ENCODE data around the gene CGREF1. TPM values are rescaled to one million over a fixed set of nuclear protein-coding genes. Genes with fewer than 3 reads are reported as not detected.

CGREF1 gene
- total RNA-seq, 1 donor from 2014 or later, result 1.3 TPM

DNA sequence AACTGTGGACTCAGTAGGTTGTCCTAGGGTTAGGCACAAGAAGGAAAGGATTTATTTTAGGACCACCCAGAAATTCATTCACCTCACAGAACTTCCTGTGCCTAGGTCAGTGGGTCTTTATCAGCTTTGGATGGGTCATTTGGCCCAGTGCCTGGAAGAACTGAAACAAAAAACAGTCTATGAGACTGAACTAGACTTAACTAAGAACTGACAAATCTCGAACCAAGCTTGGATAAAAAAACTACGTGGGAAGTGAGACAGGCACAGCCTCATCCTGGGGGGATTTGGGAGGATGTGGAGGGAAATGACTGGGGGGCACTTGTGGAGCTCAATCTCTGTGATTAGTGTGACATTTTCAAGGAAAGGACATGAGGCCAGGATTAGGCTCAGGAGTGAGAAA is 45.1 kb downstream of the CGREF1 start:
- H3K4me3 Mint-ChIP-seq (ENCODE audit: unreplicated experiment), result no peak overlapping the region
- H3K36me3 Mint-ChIP-seq (ENCODE audit: unreplicated experiment), result peaks cover 5% of the 10 kb centered on the region
- DNase-seq, result no peak
- TF ChIP-seq CTCF (IDR thresholded peaks at IDR 0.05; ENCODE audit: partially characterized antibody, unreplicated experiment), result no peak
- no peak overlapping the region for H3K27ac Mint-ChIP-seq (ENCODE audit: unreplicated experiment)
- H3K4me1 Mint-ChIP-seq (ENCODE audit: low read depth, unreplicated experiment), result peaks cover 33% of the 10 kb centered on the region
- H3K9me3 Mint-ChIP-seq (ENCODE audit: unreplicated experiment), result peaks cover 15% of the 10 kb centered on the region
- peaks cover 10% of the 10 kb centered on the region for H3K27me3 Mint-ChIP-seq (ENCODE audit: unreplicated experiment)

DNA sequence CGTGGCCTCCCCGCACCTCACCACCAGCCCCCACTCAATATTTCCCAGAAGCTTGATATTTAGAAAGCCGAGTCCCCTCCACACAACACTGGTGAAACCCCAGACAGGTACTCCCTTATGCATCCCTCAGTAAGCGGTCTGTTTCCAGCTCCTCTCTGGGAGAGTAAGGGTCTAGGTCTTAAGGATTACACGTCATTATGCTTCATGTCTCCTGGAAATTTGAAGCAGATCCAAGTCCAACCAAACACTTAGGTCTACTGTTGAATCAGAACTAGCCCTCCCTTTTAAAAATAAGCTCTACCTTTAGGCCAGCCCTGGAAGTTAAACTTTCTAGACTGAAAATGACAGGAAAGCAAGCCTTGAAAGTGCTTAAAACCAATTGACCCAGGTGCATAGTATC is 46.0 kb downstream of the CGREF1 start:
- H3K36me3 Mint-ChIP-seq (ENCODE audit: unreplicated experiment), result peaks cover 5% of the 10 kb centered on the region
- TF ChIP-seq CTCF (IDR thresholded peaks at IDR 0.05; ENCODE audit: partially characterized antibody, unreplicated experiment), result no peak
- H3K27ac Mint-ChIP-seq (ENCODE audit: unreplicated experiment), result no peak overlapping the region
- H3K4me1 Mint-ChIP-seq (ENCODE audit: low read depth, unreplicated experiment), result peaks cover 35% of the 10 kb centered on the region
- H3K9me3 Mint-ChIP-seq (ENCODE audit: unreplicated experiment), result peaks cover 16% of the 10 kb centered on the region
- peak overlapping the region; percentile 89 for H3K4me3 Mint-ChIP-seq (ENCODE audit: unreplicated experiment)
- H3K27me3 Mint-ChIP-seq (ENCODE audit: unreplicated experiment), result peaks cover 9% of the 10 kb centered on the region
- DNase-seq, result no peak

DNA sequence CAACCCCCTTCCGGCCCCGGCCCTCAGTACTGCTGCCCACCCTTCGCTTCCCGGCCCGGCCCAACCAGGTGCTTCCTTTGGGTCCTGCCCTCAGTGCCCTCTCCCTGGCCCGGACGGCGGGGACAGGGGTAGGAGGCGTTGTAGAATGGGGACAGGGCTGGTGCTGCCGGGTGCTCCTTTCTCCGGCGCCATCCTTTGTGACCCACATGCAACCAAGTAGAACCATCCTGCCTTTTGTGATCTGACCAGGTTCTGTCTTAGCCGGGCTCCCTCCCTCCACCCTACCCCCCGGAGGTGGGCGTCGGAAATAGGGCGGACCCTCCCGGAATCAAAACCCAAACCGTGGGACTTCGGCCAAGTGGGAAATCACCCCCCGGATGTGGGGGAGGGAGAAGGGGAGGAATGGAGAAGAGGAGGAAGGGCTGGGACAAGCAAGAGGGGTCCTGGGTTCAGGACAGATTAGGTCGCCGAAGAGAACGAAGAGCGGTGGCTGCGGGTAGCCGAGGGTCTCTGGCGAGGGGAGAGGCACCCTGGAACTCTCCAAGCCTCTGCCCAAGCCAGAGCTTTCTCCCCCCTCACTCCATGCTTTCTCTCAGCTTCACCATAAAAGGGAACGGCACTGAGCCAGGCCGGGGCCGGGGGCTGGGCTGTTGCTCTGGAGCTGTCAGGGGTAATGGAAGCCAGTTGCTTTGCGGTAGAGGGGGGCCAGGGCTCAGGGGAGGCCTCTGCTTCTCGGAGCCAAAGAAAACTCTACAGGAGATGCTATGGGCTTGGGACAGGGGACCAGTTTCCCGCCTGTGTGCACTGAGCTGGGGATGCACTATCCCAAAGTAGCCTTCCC is 46.7 kb downstream of the CGREF1 start:
- Mint-ChIP-seq H3K4me1 (ENCODE audit: low read depth, unreplicated experiment) (peaks cover 31% of the 10 kb centered on the region), H3K27me3 (ENCODE audit: unreplicated experiment) (peaks cover 8% of the 10 kb centered on the region), H3K9me3 (ENCODE audit: unreplicated experiment) (peaks cover 12% of the 10 kb centered on the region), H3K27ac (ENCODE audit: unreplicated experiment) (peak overlapping the region; percentile 76), H3K36me3 (ENCODE audit: unreplicated experiment) (peaks cover 5% of the 10 kb centered on the region), H3K4me3 (ENCODE audit: unreplicated experiment) (peak overlapping the region; percentile 89)
- DNase-seq, result peak; percentile 62
- no peak for TF ChIP-seq CTCF (IDR thresholded peaks at IDR 0.05; ENCODE audit: partially characterized antibody, unreplicated experiment)

DNA sequence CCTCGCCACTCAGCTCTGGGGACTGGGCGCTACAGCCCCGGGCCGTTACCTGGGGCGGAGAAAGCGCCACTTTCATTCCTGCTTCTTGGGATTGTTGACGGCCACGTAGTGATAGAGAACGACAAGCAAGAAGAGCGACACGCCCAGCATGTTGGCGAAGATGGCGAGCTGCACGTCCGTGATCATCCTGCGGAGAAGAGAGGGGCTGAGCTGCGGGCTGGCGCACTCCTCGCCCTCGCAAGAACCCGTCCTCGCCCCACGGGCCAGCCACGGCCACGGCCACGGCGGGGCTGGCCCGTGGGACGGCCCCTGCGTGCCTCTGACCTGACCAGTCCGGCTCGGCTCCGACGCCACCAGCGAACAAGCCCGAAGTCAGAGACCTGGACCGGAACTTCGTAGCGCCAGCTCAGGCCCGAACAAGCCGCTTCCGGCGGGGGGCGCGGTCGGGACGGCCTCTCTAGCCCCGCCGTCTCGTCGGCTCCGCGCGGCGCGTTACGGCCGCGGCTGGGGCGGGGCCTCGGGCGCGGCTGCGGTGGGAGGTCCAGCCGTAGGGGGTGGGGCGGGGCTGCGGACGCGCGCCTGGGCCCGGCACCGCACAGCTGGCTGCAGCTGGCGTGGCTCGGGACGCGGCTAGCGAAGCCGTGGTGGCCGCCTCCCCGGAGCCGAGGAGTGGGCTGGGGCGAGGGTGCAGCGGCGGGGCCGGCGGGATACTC is 47.5 kb downstream of the CGREF1 start, which contains the start of gene OST4:
TSS of gene OST4 (minus strand) at position 378 of the 713 bp plus-strand sequence.
- peak; percentile 94 for DNase-seq
- Mint-ChIP-seq H3K27ac (ENCODE audit: unreplicated experiment) (peak within 1 kb of the TSS; percentile 89), H3K4me1 (ENCODE audit: low read depth, unreplicated experiment) (peaks cover 26% of the 10 kb centered on the region), H3K36me3 (ENCODE audit: unreplicated experiment) (peaks cover 5% of the 10 kb centered on the region), H3K27me3 (ENCODE audit: unreplicated experiment) (peaks cover 8% of the 10 kb centered on the region), H3K4me3 (ENCODE audit: unreplicated experiment) (peak within 1 kb of the TSS; percentile 97), H3K9me3 (ENCODE audit: unreplicated experiment) (peaks cover 12% of the 10 kb centered on the region)
- no peak for TF ChIP-seq CTCF (IDR thresholded peaks at IDR 0.05; ENCODE audit: partially characterized antibody, unreplicated experiment)
